Measurements from ENCODE around the gene PDSS1.

The PDSS1 gene

DNA sequence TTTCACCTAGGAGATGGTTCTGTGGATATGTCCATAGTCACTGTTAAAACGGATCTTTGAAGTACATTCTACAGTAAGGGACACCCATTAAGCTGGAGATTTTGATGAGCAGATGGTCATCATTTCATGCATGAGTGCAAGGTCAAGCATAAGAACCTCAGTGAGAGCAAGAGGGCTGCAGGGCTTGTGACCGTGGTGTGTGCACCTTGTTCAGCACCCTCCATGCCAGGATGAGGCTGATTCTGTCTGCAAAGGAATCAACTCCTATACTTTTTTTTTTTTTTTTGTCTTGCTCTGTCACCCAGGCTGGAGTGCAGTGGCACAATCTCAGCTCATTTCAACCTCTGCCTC is 17.6 kb downstream of the PDSS1 start:
- DNase-seq (ENCODE audit: low spot score), result no peak
- TF ChIP-seq, protein P1, sequence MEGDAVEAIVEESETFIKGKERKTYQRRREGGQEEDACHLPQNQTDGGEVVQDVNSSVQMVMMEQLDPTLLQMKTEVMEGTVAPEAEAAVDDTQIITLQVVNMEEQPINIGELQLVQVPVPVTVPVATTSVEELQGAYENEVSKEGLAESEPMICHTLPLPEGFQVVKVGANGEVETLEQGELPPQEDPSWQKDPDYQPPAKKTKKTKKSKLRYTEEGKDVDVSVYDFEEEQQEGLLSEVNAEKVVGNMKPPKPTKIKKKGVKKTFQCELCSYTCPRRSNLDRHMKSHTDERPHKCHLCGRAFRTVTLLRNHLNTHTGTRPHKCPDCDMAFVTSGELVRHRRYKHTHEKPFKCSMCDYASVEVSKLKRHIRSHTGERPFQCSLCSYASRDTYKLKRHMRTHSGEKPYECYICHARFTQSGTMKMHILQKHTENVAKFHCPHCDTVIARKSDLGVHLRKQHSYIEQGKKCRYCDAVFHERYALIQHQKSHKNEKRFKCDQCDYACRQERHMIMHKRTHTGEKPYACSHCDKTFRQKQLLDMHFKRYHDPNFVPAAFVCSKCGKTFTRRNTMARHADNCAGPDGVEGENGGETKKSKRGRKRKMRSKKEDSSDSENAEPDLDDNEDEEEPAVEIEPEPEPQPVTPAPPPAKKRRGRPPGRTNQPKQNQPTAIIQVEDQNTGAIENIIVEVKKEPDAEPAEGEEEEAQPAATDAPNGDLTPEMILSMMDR (IDR thresholded peaks at IDR 0.05; ENCODE audit: extremely low read depth, missing control alignments), result no peak

DNA sequence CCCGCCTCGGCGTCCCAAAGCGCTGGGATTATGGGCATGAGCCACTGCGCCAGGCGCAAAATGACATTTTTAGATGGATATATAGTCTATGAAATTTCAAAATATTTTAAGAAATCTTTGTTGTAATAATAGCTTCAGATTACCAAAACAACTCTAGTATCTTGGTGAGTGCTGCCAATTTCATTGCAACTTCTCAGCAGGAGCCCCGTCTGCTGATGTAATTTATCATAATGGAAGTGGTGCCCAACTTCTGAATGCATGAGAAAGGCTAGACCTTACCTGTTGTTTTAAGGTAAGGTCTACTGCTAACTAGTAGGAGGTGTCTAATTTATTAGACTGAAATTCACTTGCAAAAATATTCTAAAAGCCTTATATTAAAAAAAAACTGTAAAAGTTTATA is 20.0 kb downstream of the PDSS1 start:
- TF ChIP-seq, protein P1 (IDR thresholded peaks at IDR 0.05; ENCODE audit: extremely low read depth, missing control alignments), result no peak
- no peak for DNase-seq (ENCODE audit: low spot score)

DNA sequence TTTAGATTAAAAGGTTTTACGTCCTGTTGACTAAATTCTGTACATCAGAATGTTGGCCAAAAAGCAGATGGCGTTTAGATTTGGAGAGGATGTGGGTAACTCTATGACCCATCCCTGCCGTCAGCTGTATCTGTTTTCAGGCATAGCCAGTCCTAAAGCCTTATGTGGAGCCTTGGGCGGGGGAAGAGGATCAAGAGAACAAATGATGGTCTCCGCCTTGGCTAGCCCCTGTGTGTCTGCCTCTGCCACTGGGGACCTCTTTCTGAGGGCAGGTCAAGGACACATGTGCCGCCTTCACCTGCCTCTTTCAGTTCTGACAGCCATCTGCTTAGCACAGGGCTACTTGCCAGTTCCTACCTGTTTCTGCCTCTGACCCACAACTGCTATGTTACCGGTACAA is 24.1 kb downstream of the PDSS1 start:
- DNase-seq (ENCODE audit: low spot score), result no peak
- TF ChIP-seq, protein P1 (IDR thresholded peaks at IDR 0.05; ENCODE audit: extremely low read depth, missing control alignments), result no peak

DNA sequence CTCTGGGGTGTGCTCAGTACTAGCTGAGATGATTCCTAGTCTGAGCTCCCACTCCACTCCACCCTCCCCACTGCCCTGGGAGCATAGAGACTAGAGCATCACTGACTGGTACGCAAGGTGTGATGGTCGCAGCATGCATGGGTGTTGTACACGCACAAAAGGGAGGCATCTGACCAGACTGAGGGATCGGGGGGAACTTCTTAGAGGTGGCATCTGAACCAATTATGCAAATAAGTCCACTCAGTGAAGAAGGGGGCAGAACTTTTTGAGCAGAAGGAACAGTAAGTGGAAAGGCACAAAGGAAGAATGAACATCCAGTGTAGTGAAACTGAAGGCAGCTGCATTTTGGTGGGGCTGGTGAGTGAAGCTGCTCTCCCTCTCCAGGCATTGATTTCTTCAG is 25.5 kb downstream of the PDSS1 start:
- DNase-seq (ENCODE audit: low spot score), result no peak

DNA sequence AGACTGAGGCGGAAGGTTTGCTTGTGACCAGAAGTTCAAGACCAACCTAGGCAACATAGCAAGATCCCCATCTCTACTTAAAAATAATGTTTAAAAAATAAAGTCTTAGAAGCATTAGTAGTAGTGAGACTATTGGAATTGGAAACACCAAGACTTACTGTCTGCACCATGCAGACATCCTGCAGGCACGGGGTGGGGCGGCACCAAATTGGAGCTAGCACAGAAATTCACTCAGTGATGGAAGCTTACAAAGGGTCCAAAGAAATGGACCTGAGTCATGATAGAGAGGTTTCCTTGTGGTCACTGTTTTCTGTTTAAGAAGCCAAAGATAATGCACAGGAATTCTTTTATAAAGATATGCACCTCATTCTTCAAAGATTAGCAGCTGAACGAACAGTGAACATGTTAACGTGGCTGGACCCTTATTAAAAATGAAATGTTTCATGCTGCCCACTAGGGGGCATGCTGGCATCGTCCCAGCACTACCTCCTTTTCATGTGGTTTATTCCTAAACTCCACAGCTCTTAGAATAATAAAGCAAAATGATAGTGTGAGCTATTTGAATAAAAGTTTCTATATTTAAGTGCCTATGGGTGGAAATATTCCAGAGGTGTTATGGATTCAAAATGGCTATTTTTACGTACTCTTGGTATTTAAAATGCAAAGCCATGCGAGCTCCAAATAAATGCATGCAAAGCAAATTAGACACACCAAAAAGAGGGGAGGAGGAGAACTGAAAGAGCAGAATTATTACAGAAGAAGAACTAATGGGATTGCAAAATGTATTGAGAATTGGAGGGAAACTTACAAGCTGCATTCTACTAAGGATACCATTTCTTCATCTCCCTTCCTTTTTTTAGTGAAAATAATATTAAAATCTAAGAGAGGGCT is 28.6 kb downstream of the PDSS1 start:
- TF ChIP-seq, protein P1 (IDR thresholded peaks at IDR 0.05; ENCODE audit: extremely low read depth, missing control alignments), result peak; percentile 80
- peak; percentile 55 for DNase-seq (ENCODE audit: low spot score)

More for the DNA sequence above, 25.5 kb downstream of the PDSS1 start:
- TF ChIP-seq, protein P1 (IDR thresholded peaks at IDR 0.05; ENCODE audit: extremely low read depth, missing control alignments), result no peak

DNA sequence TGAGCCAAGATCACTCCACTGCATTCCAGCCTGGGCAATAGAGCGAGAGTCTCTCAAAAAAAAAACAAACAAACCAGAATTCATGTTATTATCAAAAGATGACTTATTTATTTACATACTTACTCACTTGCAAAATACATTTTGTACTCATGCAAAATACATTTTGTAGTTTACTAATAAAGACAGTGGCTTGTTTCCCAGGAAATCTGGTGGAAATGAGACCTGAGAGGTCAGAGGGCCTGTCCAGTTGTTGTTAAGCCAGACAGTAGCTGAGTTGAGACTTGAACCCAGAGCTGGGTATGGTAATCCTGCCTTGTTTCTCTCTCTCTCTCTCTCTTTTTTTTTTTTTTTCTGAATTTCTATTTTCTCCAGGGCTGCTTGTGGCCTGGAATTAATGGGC is 29.5 kb downstream of the PDSS1 start:
- DNase-seq (ENCODE audit: low spot score), result no peak
- TF ChIP-seq, protein P1 (IDR thresholded peaks at IDR 0.05; ENCODE audit: extremely low read depth, missing control alignments), result no peak

DNA sequence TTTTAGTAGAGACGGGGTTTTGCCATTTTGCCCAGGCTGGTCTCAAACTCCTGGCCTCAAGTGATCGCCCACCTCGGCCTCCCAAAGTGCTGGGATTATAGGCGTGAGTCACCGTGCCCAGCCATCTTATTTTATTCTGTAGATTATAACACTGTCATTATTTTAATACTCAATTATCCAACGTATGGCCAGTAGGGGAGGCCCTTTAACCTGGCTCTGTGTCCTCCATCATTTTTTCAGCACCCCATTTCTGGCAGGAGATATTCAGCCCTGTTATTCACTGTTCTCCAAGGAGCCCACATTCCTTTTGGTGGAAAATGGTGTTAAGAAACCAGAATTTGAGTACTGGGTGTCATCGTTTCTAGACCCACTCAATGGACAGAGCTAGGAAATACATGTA is 31.5 kb downstream of the PDSS1 start:
- TF ChIP-seq, protein P1 (IDR thresholded peaks at IDR 0.05; ENCODE audit: extremely low read depth, missing control alignments), result no peak

More for the DNA sequence above, 31.5 kb downstream of the PDSS1 start:
- DNase-seq (ENCODE audit: low spot score), result no peak
